HEK293 (cell line): ENCODE measurements around the gene IL5RA.

Experiments
- CTCF ChIA-PET: fragments of 350-600 bp; formaldehyde crosslinking; extraction: SDS; loops from one replicate; lab custom pipeline; 2021; ENCODE audit warnings: antibody characterized with exemption; lab: Yijun Ruan, JAX
- POLR2A ChIA-PET: fragments of 300-600 bp; formaldehyde crosslinking; extraction: SDS; loops from one replicate; lab custom pipeline; 2020; ENCODE audit warnings: antibody characterized with exemption, inconsistent platforms; lab: Yijun Ruan, JAX
- H3K27ac ChIP-seq: fragments of 200-500 bp; sonication (Bioruptor generic); 2 replicates; pipeline ENCODE4 v1.5.1; 2014; ENCODE audit warnings: low read depth, low read length, control low read depth, inconsistent platforms; ENCODE audit errors: extremely low read depth
- H3K36me3 ChIP-seq, 2 experiments: fragments of 200-500 bp in 1 of 2; sonication (Bioruptor generic) in 1 of 2; 1 replicate in 1 of 2; 2 replicates in 1 of 2; pipeline ENCODE4 v1.5.1; 2014 to 2017; ENCODE audit warnings: inconsistent platforms in 2 of 2, low read length in 2 of 2; ENCODE audit not compliant: control insufficient read depth in 2 of 2, insufficient read depth in 1 of 2
- H3K4me1 ChIP-seq: fragments of 200-500 bp; sonication (Bioruptor generic); 2 replicates; pipeline ENCODE4 v1.5.1; 2014; ENCODE audit warnings: mild to moderate bottlenecking, low read length, inconsistent platforms; ENCODE audit not compliant: control insufficient read depth, insufficient read depth
- H3K4me3 ChIP-seq: 2 replicates; pipeline ENCODE4 v1.5.1; 2011; ENCODE audit warnings: low read depth, mild to moderate bottlenecking, control low read depth, low read length, moderate library complexity
- H3K9me3 ChIP-seq: fragments of 200-500 bp; sonication (Bioruptor generic); 2 replicates; pipeline ENCODE4 v1.5.1; 2014; ENCODE audit warnings: low read depth, low read length, inconsistent platforms; ENCODE audit not compliant: control insufficient read depth, insufficient read depth
- SCRT1 ChIP-seq: fragments of 450-650 bp; formaldehyde crosslinking; IDR thresholded peaks from 2 replicates; pipeline ENCODE4 v1.5.1; 2016; ENCODE audit warnings: missing biosample characterization, missing genetic modification characterization, borderline replicate concordance
- ZBTB17 ChIP-seq: fragments of 450-650 bp; formaldehyde crosslinking; IDR thresholded peaks from 2 replicates; pipeline ENCODE4 v1.5.1; 2016; ENCODE audit warnings: missing biosample characterization, missing genetic modification characterization
- ZBTB20 ChIP-seq: fragments of 450-650 bp; formaldehyde crosslinking; IDR thresholded peaks from 2 replicates; pipeline ENCODE4 v1.5.1; 2016; ENCODE audit warnings: missing biosample characterization, missing genetic modification characterization
- ZNF155 ChIP-seq: fragments of 450-650 bp; formaldehyde crosslinking; IDR thresholded peaks from 2 replicates; pipeline ENCODE4 v1.5.1; 2016; ENCODE audit warnings: missing biosample characterization, missing genetic modification characterization
- ZNF274 ChIP-seq, 2 experiments: fragments of 200-500 bp in 1 of 2; fragments of 450-650 bp in 1 of 2; sonication (Bioruptor generic) in 1 of 2; formaldehyde crosslinking in 1 of 2; IDR thresholded peaks; 2 replicates each; pipeline versions ENCODE4 v1.5.1 to v1.6.1; 2014 to 2016; ENCODE audit warnings: borderline replicate concordance in 1 of 2, inconsistent platforms in 1 of 2, low read length in 1 of 2, missing biosample characterization in 1 of 2, missing genetic modification characterization in 1 of 2
- ZNF501 ChIP-seq: fragments of 450-650 bp; formaldehyde crosslinking; IDR thresholded peaks from 2 replicates; pipeline ENCODE4 v1.5.1; 2016; ENCODE audit warnings: missing biosample characterization, missing genetic modification characterization
- ZNF514 ChIP-seq: fragments of 450-650 bp; formaldehyde crosslinking; IDR thresholded peaks from 2 replicates; pipeline ENCODE4 v1.5.1; 2016; ENCODE audit warnings: missing biosample characterization, missing genetic modification characterization
- ZNF521 ChIP-seq: fragments of 450-650 bp; formaldehyde crosslinking; IDR thresholded peaks from 2 replicates; pipeline ENCODE4 v1.5.1; 2017; ENCODE audit warnings: missing biosample characterization, mild to moderate bottlenecking, missing genetic modification characterization
- ZNF621 ChIP-seq: fragments of 450-650 bp; formaldehyde crosslinking; IDR thresholded peaks from 2 replicates; pipeline ENCODE4 v1.5.1; 2017; ENCODE audit warnings: missing biosample characterization, missing genetic modification characterization
- ZNF837 ChIP-seq: fragments of 450-650 bp; formaldehyde crosslinking; IDR thresholded peaks from 2 replicates; pipeline ENCODE4 v1.5.1; 2016; ENCODE audit warnings: missing biosample characterization, missing genetic modification characterization
- ZSCAN23 ChIP-seq: fragments of 450-650 bp; formaldehyde crosslinking; IDR thresholded peaks from 2 replicates; pipeline ENCODE4 v1.5.1; 2016; ENCODE audit warnings: missing biosample characterization, missing genetic modification characterization
- ZSCAN30 ChIP-seq: fragments of 450-650 bp; IDR thresholded peaks from 2 replicates; pipeline ENCODE4 v1.5.1; 2018; ENCODE audit warnings: missing biosample characterization, mild to moderate bottlenecking, missing genetic modification characterization, moderate library complexity
- TF ChIP-seq, protein P1 (sequence below): fragments of 450-650 bp; formaldehyde crosslinking; IDR thresholded peaks from 2 replicates; pipeline ENCODE4 v1.5.1; 2016; ENCODE audit warnings: missing biosample characterization, missing genetic modification characterization, borderline replicate concordance
- TF ChIP-seq, protein P2 (sequence below): fragments of 450-650 bp; formaldehyde crosslinking; IDR thresholded peaks from 2 replicates; pipeline ENCODE4 v1.5.1; 2016; ENCODE audit warnings: missing biosample characterization, missing genetic modification characterization
- TF ChIP-seq, protein P3 (sequence below): fragments of 450-650 bp; formaldehyde crosslinking; IDR thresholded peaks from 2 replicates; pipeline ENCODE4 v1.5.1; 2017; ENCODE audit warnings: missing biosample characterization, missing genetic modification characterization
- TF ChIP-seq, protein P4 (sequence below): fragments of 450-650 bp; IDR thresholded peaks from 2 replicates; pipeline ENCODE4 v1.5.1; 2018; ENCODE audit warnings: missing biosample characterization, missing genetic modification characterization

Gene IL5RA

DNA sequence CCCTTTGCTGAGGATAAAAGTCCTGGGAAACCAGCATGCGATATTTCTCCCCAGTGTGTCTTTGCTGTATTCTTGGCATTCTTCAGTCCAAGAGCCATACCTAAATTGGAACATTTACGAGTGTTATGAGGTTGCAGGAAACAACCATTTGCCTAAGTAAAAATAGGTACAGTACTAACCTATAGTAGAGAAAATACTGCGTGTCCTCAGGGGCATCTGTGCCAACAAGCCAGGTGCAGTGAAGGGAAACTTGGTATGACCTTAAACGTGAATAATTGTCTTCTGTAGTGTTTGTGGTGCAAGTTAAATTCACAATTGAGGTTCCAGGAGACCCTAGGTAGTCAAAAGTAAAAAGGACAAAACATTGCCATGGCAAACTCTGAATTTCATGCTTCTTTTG is 12.2 kb downstream of the IL5RA start:
- ChIA-PET POLR2A (no interaction called here), CTCF (no interaction called here)
- TF ChIP-seq ZBTB17 (tag by site-specific recombination) (no peak), ZNF274 (IDR thresholded peaks at IDR 0.05; ENCODE audit: low read length) (no peak), ZNF274 (tag by site-specific recombination; IDR thresholded peaks at IDR 0.05; ENCODE audit: borderline replicate concordance) (no peak), ZSCAN23 (no peak), ZNF155 (tag by site-specific recombination) (no peak), ZNF837 (tag by site-specific recombination) (no peak), ZBTB20 (no peak), ZNF521 (tag by site-specific recombination) (no peak), ZSCAN30 (no peak), ZNF514 (tag by site-specific recombination) (no peak), ZNF501 (tag by site-specific recombination) (no peak)
- TF ChIP-seq, protein P1, sequence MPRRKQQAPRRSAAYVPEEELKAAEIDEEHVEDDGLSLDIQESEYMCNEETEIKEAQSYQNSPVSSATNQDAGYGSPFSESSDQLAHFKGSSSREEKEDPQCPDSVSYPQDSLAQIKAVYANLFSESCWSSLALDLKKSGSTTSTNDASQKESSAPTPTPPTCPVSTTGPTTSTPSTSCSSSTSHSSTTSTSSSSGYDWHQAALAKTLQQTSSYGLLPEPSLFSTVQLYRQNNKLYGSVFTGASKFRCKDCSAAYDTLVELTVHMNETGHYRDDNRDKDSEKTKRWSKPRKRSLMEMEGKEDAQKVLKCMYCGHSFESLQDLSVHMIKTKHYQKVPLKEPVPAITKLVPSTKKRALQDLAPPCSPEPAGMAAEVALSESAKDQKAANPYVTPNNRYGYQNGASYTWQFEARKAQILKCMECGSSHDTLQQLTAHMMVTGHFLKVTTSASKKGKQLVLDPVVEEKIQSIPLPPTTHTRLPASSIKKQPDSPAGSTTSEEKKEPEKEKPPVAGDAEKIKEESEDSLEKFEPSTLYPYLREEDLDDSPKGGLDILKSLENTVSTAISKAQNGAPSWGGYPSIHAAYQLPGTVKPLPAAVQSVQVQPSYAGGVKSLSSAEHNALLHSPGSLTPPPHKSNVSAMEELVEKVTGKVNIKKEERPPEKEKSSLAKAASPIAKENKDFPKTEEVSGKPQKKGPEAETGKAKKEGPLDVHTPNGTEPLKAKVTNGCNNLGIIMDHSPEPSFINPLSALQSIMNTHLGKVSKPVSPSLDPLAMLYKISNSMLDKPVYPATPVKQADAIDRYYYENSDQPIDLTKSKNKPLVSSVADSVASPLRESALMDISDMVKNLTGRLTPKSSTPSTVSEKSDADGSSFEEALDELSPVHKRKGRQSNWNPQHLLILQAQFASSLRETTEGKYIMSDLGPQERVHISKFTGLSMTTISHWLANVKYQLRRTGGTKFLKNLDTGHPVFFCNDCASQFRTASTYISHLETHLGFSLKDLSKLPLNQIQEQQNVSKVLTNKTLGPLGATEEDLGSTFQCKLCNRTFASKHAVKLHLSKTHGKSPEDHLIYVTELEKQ (tag by site-specific recombination), result no peak
- TF ChIP-seq, protein P2, sequence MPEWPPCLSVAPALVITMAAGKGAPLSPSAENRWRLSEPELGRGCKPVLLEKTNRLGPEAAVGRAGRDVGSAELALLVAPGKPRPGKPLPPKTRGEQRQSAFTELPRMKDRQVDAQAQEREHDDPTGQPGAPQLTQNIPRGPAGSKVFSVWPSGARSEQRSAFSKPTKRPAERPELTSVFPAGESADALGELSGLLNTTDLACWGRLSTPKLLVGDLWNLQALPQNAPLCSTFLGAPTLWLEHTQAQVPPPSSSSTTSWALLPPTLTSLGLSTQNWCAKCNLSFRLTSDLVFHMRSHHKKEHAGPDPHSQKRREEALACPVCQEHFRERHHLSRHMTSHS, result no peak
- TF ChIP-seq, protein P3, sequence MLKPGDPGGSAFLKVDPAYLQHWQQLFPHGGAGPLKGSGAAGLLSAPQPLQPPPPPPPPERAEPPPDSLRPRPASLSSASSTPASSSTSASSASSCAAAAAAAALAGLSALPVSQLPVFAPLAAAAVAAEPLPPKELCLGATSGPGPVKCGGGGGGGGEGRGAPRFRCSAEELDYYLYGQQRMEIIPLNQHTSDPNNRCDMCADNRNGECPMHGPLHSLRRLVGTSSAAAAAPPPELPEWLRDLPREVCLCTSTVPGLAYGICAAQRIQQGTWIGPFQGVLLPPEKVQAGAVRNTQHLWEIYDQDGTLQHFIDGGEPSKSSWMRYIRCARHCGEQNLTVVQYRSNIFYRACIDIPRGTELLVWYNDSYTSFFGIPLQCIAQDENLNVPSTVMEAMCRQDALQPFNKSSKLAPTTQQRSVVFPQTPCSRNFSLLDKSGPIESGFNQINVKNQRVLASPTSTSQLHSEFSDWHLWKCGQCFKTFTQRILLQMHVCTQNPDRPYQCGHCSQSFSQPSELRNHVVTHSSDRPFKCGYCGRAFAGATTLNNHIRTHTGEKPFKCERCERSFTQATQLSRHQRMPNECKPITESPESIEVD (tag by site-specific recombination), result no peak
- TF ChIP-seq, protein P4, sequence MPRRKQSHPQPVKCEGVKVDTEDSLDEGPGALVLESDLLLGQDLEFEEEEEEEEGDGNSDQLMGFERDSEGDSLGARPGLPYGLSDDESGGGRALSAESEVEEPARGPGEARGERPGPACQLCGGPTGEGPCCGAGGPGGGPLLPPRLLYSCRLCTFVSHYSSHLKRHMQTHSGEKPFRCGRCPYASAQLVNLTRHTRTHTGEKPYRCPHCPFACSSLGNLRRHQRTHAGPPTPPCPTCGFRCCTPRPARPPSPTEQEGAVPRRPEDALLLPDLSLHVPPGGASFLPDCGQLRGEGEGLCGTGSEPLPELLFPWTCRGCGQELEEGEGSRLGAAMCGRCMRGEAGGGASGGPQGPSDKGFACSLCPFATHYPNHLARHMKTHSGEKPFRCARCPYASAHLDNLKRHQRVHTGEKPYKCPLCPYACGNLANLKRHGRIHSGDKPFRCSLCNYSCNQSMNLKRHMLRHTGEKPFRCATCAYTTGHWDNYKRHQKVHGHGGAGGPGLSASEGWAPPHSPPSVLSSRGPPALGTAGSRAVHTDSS, result no peak
- no peak overlapping the region for H3K4me3 ChIP-seq
- no peaks in the 10 kb centered on the region for H3K4me1 ChIP-seq
- H3K9me3 ChIP-seq, result no peaks in the 10 kb centered on the region
- no peak overlapping the region for H3K27ac ChIP-seq
- H3K36me3 ChIP-seq, result no peaks in the 10 kb centered on the region

DNA sequence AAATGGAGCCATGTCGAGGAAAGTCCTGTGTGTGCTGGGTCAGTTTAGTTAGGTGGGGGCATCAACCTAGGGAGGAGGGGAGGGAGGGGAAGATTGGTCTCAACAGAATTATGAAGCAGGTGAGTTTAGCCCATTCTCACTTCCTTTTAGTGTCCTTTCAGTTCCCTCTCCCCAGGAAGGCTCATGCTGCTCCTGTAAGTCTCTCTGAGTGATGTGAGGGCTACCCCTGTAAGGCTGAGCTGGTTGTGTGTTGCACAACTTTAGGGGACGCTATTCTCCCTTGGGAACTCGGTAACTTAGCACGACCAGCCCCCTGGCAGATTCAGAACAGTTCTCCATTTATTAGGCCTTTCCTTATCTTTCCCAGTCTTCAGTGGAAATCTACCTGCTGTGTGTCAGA is 21.2 kb downstream of the IL5RA start:
- Histone ChIP-seq H3K36me3 (no peaks in the 10 kb centered on the region), H3K27ac (no peak overlapping the region), H3K4me3 (no peak overlapping the region), H3K9me3 (no peaks in the 10 kb centered on the region), H3K4me1 (no peaks in the 10 kb centered on the region)
- TF ChIP-seq ZNF621 (tag by site-specific recombination), result no peak
- TF ChIP-seq SCRT1, result no peak
- ChIA-PET CTCF (no interaction called here), POLR2A (no interaction called here)
